Activated T-cell treated with anti-CD3 and anti-CD28 coated beads for 4 hours (primary cell): ENCODE measurements around the gene ACTR8.
"Not testable (repeated sequence)": the region's sequence is repeated elsewhere in the genome, so short reads cannot be mapped to it uniquely, and the experiment has no call there.

Experiments used
- DNase-seq: peaks from one replicate; pipeline ENCODE4 v3.0.0-alpha.2; 2020

The ACTR8 gene, protein sequence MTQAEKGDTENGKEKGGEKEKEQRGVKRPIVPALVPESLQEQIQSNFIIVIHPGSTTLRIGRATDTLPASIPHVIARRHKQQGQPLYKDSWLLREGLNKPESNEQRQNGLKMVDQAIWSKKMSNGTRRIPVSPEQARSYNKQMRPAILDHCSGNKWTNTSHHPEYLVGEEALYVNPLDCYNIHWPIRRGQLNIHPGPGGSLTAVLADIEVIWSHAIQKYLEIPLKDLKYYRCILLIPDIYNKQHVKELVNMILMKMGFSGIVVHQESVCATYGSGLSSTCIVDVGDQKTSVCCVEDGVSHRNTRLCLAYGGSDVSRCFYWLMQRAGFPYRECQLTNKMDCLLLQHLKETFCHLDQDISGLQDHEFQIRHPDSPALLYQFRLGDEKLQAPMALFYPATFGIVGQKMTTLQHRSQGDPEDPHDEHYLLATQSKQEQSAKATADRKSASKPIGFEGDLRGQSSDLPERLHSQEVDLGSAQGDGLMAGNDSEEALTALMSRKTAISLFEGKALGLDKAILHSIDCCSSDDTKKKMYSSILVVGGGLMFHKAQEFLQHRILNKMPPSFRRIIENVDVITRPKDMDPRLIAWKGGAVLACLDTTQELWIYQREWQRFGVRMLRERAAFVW

DNA sequence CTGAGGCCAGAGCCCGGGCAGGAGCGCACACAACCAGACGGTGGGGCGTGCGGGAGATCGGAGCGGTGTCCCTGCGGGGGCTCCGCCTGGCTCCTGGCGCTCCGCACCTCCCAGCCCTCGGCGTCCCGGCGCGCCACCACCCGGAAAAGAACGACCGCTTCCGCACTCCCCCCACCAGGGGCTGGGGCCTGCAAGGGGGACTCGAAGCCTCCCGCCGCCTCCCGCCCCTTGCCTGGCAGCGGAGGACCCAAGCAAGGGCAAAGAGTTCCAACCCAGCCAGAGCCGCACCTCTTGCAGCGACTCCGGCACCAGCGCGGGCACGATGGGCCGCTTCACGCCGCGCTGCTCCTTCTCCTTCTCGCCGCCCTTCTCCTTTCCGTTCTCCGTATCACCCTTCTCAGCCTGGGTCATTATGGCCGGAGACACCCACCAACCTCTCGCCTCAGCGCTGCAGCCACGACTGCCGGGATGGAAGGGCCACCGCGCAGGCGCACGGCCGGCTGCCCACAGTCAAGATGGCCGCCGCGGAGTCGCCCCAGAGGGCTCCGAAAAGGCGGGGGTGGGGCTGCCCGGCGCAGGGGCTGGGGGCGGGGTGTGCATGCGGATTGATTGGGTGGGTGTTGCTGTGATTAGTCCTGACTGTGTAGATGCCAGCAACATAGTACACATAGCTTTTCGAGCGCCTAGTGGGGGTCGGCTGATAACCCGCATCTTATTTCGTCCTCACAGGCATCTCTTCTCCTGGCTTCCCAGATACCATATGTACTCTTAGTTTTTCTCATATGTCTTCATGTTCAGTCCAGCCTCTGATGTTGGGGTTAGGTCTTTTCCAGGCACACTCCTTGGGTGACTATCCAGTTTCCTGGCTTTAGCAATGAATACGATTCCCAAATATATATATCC is at the start of gene ACTR8:
TSS of gene ACTR8 (minus strand) at position 462 of the 903 bp plus-strand sequence. CDS start at position 411, 51 bp downstream.
- peak; percentile 82 for DNase-seq

DNA sequence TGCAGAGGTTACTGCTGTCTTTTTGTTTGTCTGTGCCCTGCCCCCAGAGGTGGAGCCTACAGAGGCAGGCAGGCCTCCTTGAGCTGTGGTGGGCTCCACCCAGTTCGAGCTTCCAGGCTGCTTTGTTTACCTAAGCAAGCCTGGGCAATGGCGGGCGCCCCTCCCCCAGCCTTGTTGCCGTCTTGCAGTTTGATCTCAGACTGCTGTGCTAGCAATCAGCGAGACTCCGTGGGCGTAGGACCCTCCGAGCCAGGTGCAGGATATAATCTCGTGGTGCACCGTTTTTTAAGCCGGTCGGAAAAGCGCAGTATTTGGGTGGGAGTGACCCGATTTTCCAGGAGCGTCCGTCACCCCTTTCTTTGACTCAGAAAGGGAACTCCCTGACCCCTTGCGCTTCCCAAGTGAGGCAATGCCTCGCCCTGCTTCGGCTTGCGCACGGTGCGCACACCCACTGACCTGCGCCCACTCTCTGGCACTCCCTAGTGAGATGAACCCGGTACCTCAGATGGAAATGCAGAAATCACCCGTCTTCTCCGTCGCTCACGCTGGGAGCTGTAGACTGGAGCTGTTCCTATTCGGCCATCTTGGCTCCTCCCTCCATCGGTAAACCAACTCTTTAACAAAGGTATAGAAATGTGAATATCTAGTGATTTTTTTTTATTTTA is 45.4 kb upstream of the ACTR8 start:
- DNase-seq: not testable (repeated sequence)

DNA sequence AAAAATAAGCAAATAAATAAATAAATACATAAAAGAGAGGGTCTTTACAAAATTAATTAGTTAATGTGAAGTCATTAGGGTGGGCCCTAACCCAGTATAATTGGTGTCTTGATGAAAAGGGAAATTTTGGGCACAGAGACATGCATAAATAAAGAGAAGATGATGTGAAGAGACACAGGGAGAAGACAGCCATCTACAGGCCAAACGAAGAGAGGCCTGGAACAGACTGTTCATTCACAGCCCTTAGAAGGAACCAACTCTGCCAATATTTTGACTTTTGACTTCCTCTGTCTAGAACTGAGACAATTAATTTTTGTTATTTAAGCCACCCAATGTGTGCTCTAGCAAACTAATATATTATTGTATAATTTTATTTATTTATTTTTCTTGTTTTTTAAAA is 39.3 kb upstream of the ACTR8 start:
- no peak for DNase-seq

DNA sequence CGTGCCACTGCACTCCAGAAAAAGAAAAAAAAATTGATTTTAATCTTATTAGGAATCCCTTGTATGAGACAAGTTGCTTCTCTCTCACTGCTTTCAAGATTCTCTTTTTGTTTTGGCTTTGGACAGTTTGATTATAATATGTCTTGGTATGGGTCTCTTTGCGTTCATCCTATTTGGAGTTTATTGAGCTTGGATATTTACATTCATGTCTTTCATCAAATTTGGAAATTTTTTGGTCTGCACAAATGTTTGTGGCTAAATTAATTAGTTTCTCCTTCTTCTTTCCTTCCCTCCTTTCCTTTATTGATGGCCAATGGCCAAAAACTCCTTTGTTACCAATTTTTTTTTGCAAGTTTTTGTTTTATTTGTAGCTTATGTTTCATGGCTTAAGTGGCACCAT is 37.8 kb upstream of the ACTR8 start:
- no peak for DNase-seq

DNA sequence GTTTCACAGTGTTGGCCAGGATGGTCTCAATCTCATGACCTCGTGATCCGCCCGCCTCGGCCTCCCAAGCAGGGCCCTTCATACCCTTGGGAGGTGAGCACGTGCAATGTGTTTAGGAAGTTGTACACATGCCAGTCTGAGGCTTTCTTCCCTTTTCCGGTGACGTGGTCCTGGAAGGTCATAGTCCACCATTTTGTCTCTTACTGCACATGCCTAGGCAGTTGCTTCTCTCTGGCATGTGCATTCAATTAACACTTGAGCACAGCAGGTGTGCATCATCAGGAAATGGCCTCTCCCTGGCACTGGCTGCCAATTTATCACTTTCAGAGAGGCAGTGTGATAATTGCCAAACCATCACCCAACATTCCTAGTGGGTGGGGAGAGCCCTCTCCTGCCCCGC is 31.4 kb upstream of the ACTR8 start:
- no peak for DNase-seq

DNA sequence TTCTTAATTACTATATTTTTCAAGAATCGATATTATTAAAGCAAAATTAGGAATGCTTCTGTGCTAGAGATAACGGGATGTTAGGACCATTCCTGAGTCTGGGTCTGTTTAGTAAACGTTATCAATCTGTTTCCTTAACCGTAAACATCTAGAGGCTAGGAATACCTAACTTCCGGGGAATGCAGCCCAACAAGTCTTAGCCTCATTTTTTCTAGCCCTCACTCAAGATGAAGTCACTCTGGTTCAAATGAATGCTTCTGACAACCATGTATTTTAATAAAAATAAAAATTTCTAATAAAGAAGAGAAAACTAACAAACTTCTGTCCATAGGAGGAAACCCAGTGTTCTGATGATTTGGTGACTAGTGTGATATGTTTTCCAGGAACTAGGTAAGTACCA is 20.8 kb upstream of the ACTR8 start:
- DNase-seq: no peak

DNA sequence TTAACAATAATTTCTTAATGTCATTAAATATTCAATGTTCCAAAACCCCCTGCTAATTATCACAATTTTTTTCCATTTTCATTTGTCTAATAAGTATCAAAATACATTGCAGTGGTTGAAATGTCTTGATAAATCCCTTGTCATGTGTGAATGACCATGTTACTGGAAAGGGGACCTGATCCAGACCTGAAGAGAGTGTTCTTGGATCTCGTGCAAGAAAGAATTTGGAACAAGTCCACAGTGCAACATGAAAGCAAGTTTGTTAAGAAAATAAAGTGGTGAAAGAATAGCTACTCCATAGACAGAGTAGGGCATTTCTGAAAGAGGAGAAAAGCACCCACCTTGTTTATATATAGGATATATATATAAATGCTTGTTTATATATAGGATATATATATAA is 20.1 kb upstream of the ACTR8 start:
- DNase-seq: no peak

DNA sequence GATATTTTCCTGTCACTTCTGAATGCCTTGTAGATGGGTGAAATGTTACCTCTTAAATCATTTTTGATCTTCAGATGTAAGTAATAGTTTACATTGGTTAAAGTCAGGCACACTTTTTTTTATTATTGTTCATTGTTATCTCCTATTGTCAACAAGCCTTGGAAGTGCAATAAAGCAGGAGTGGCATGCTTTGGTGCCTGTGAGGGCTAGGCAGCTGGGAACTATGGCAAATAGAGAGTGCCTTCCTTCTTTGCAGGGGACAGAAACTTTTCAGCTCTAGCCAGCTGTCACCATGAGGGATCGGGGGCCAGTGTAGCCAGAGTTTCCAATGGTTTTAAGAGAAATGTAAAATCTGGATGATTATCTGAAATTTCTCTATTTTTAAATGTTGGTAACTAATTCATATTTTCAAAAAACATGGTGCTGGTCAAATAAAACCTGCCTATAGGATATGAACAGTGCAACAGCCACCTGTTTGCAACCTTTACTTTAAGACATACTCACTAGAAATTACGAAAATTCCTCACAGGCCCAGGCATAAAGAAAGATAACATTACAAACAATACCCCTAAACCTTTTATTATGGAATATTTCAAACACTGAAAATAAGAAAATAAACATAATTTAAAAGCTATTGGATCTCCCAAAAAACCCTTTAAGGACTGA is 18.8 kb upstream of the ACTR8 start:
- DNase-seq: no peak

DNA sequence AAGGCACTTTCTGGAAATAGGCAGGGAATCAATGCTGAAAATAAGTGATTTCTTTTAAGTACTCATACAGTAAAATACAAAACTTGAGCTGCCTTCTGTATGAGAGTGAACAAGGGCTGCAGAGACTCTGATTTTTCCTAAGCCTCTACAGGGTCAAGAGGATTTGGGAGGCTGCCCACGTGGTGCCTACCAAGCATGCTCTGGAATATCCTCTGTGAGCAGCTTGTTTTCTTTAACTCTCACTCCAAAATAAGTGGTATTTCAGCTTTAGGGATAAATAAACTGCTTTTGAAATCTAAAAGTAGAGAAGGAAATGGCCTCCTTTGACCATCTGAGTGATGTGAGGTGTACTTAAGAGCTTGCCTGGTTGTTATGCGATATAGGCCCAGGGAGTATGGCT is 17.8 kb upstream of the ACTR8 start:
- no peak for DNase-seq

DNA sequence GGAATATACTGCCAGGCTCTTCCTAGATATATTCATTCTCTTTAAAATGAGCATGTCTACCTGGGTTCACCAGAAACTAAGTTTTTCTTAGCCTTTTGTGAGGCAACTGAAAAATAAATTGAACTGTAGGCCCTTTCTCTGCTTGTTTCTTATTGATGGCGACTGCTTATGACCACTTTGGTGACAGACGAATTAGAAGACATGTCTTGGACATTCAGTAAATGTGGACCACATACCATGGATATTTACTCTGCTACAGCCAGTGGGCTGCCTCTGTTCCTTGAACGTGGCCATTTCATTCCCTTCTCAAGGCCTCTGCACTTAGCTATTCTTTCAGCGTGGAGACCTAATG is 10.3 kb upstream of the ACTR8 start:
- no peak for DNase-seq

DNA sequence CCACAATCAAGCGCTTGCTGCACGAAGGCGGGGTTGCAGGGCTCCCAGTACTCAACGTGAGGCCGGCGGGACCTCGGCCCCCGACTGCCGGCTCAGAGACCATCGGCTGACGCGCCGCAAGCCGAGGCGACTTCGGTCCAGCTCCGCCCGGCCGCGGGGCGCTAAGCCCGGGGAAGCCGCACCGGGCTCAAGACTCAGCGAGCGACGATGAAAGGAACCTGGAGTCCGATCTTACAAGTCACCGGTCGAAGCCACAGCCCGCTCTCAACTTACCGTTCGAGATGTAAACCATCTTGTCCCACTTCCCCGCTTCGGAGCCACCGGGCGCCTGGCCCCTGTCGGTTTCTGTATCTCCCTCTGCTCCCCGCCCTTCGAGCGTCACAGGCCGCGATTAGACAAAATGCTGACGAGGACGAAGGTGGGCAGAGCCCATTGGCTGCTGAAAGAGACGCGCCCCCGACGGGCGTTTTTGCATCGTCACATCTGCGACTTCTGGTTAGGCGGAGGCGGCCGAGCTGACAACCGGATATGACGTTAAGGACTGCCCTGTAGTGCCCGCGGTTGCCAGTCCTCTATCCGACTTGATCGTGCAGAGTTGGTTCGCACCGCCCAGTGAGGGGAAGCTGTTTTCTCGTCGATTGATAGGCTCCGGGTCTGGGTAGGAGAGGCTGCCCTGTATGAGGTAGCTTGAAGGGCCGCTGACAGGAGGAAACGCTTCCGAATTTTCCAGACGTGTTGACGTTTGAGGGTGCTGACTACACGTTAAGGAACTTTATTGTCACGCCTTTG is 9.7 kb upstream of the ACTR8 start, which contains the start of gene SELENOK:
TSS of gene SELENOK (minus strand) at position 363 of the 789 bp plus-strand sequence.
- peak; percentile 95 for DNase-seq

DNA sequence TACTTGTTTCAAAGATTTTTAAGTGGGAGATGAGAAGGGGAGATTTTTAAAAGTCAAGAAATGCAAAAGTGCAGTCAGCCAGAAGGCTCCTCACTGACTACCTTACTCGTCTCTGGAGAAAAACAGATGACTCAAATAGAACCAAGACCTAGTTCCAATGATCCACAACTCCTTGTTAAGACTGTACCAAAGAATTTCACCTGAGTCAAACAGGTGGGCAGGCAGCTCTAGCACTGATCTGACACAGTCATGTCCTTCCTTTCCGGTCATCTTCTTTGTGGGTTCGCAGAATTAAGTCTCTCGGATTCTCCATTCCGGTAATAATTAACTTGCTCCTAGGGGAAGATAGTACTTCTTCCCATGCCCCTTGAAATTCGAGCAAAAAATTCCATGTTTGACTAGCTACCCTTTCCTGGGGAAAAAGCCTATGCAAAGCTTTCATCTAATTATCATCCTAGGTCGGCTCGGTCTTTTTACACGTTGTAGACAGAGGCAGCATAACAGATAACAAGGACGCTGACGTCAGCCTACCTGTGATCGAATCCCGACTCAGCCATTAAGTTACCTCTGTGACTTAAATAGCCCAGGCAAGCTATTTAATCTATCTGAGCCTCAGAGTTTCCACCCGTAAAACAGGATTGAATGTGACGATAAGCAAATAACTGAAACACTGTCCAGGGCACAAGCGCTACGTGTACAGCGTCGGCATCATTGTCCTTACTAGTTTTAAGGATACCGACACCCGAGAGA is 8.9 kb upstream of the ACTR8 start:
- DNase-seq: peak; percentile 33

DNA sequence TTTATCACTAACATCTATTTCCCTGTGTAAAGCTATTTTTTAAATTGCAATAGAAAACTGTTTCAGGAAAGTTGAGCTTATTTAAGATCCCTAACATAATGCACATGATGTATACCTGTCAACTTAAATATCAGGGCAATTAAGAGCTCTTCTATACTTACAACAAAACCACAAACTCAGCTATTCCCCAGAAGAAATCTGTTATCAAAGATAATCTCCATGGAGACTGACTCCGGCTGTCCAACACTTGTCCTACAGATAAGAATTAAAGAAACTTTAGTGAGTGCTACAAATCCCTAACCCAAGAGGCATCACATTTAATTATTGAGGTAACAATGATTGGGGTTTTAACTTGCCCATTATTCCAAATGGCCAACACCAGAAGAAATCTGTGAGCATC is 6.3 kb upstream of the ACTR8 start:
- DNase-seq: no peak

DNA sequence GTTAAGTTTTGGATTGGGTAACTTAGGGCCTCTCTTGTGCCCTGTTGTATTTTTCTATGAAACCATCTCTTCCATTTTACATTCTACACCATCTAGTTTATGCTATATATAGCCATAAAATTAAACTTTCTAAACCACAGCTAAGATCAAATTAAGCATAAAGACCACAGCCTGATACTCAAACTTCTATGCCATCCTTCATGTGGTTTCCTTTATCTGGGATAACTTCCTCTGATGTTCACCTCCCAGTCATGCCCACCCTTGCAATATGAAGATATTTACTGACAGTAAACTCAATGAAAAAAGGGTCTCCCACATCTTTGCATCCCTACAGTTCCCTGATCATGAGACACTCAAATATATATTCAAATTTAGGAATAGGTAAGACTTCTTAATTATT is 5.5 kb upstream of the ACTR8 start:
- DNase-seq: no peak

DNA sequence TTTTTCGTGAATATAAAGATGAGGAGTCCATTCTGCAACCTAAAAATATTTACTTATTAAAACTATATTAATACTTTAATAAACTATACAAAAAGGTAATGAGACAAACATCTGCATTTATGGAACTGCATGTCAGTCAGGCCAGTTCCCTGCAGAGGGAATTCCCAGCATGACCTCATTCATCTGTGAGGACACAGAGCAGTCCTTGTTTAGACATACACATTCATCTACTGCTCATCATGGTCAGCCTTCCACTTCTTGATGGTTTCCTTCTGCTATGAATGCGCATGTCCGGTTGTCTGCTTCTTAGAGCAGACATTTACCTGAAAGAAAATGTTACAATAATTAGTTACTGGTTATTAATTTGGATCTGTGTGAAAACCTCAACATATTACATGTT is 3.3 kb upstream of the ACTR8 start:
- DNase-seq: no peak

DNA sequence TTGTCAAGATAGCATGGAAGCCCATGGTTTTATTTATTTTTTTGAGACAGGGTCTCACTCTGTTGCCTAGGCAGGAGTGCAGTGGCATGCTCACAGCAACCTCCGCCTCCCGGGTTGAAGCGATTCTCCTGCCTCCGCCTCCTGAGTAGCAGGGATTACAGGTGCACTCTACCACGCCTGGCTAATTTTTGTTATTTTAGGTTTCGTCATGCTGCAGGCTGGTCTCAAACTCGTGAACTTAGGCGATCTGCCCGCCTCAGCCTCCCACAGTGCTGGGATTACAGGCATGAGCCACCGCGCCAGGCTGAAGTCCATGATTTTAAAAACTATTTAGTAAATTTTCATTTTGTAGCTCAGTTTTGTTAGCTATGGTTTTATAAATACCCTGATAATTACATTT is 2.7 kb upstream of the ACTR8 start:
- DNase-seq: no peak

DNA sequence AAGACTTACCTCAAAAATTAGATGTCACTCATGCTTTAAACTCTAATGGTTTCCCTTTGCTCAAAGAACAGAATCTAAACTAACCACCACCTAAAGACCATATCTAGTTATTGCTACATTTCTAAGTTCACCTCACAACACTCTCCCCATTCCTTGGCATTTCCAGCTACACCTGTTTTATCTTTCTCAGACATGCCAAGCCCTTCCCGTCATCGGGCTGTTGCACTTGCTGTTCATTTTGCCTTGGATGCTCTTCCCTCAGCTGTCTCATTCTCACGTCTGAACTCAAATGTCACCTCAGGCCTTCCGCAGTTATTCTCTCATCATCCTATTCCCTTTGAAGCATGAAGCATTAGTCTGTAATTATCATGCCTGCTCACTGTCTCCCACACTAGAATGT is 1.1 kb upstream of the ACTR8 start:
- no peak for DNase-seq

DNA sequence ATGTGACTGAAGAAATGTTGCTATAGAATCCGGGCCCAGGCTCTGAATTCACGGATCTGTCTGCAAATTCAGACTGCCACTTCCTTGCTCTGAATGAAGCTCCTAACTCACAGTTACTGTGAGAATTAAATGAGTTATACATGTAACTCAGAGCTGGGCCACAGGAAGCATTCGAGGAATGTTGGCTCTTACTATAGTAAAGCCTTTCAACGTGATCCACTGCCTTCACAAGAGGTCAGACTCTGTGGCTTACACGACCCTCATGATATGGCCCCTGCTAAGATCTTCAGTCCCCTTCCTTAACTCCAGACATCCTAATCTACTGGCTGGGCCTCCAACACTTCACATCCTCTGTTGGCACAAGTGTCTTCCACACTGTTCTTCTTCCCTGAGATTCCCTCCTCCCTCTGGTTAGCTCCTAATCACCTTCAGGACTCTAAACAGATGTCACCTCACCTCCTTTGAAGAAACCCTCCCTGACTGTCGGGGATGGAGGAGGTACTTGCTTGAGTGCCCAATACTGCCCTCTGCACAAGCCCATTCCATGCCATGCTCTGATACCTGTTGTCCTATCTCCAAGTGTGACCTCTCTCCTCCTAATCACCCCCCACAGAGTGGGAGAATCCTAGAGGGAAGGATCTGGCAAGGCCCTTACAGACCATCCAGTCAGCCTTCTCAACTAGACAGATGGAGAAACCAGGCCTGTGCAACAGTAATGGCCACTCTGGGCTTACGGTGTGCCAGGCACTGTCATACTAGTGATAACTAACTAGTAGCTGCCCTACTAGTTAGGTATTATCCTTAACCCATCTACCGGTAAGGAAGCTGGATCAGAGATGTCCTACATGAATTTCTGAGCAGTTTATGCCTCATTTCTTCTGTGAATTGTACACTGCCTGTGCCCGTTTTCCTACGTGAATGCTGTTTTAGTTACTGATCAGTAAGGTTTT is 1.3 kb downstream of the ACTR8 start:
- no peak for DNase-seq

DNA sequence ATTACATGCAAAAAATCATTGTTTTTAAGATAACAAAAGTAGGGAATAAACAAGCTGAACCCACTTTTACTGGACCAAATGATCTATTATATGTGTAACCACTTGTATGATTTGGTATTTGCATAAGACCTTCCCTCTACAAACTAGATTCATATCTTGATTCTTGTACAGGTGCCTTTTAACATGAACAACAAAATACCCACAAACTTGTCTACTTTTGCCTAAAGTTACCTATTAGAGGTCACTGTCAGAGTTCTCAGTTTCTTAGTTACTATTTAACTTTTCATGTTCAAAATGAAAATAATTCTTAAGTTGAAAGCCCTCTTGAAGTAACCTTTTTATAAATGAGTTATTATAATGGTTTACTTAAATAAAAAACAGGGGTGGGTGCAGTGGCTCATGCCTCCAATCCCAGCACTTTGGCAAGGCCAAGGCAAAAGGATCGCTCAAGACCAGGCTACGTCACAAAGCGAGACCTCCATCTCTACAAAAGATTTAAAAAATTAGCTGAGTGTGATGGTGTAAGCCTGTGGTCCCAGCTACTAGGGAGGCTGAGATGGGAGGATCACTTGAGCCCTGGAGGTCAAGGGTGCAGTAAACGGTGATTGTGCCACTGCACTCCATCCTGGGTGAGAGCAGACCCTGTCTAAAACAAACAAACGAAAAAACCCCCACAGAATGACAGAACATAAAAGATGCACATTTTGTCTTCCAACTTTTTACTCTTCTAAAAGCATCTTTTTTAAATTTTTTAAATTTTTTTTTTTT is 16.0 kb downstream of the ACTR8 start:
- no peak for DNase-seq
